CD14-positive monocyte (primary cell): ENCODE data around the gene EYA4. TPM values are rescaled to one million over a fixed set of nuclear protein-coding genes. Genes with fewer than 3 reads are reported as not detected.

ENCODE experiments used
- DNase-seq, 3 donors: peaks; one replicate each; pipeline ENCODE4 v3.0.0-alpha.2; 2011 to 2022
- H2AFZ ChIP-seq: 2 replicates; pipeline ENCODE4 v1.6.0; 2012; ENCODE audit warnings: mild to moderate bottlenecking, low read depth, low read length, inconsistent platforms; ENCODE audit not compliant: insufficient read depth, poor library complexity, severe bottlenecking
- H3K27ac ChIP-seq, 2 donors: 1 replicate in 1 of 2; 2 replicates in 1 of 2; pipeline ENCODE4 v1.5.1; 2012 to 2013; ENCODE audit warnings: low read length in 2 of 2, control low read depth in 1 of 2, inconsistent platforms in 1 of 2, low read depth in 1 of 2, mild to moderate bottlenecking in 1 of 2
- H3K27me3 ChIP-seq, 2 donors: one replicate each; pipeline versions ENCODE4 v1.6.0 to v1.6.1; 2011 to 2013; ENCODE audit warnings: low read length in 2 of 2; ENCODE audit not compliant: control insufficient read depth in 2 of 2, insufficient read depth in 2 of 2
- H3K36me3 ChIP-seq, 2 donors: replicated peaks in 1 of 2; 1 replicate in 1 of 2; 2 replicates in 1 of 2; pipeline versions ENCODE4 v1.5.1 to v1.6.1; 2012 to 2013; ENCODE audit warnings: low read length in 2 of 2, control low read depth in 1 of 2, inconsistent platforms in 1 of 2, mild to moderate bottlenecking in 1 of 2; ENCODE audit not compliant: insufficient read depth in 2 of 2, control insufficient read depth in 1 of 2
- H3K4me1 ChIP-seq, 2 donors: 1 replicate in 1 of 2; 2 replicates in 1 of 2; pipeline versions ENCODE4 v1.5.1 to v1.6.1; 2012 to 2013; ENCODE audit warnings: low read length in 2 of 2, control low read depth in 1 of 2, inconsistent platforms in 1 of 2, mild to moderate bottlenecking in 1 of 2, moderate library complexity in 1 of 2; ENCODE audit not compliant: insufficient read depth in 2 of 2, control insufficient read depth in 1 of 2
- H3K4me2 ChIP-seq: replicated peaks from 2 replicates; pipeline ENCODE3; 2012; ENCODE audit warnings: low read length, moderate library complexity, mild to moderate bottlenecking; ENCODE audit not compliant: poor library complexity, severe bottlenecking; ENCODE audit errors: extremely low read depth
- H3K4me3 ChIP-seq, 3 experiments: fragments of 200-600 bp in 1 of 3; sonication (generic) in 1 of 3; replicated peaks in 1 of 3; 1 replicate in 2 of 3; 2 replicates in 1 of 3; pipeline ENCODE4 v1.5.1; 2011 to 2013; ENCODE audit warnings: low read length in 3 of 3, mild to moderate bottlenecking in 3 of 3, control low read depth in 2 of 3, low read depth in 2 of 3, inconsistent platforms in 1 of 3, moderate library complexity in 1 of 3
- H3K79me2 ChIP-seq: 2 replicates; pipeline ENCODE4 v1.6.0; 2012; ENCODE audit warnings: mild to moderate bottlenecking, control low read depth, inconsistent platforms, low read length, moderate library complexity; ENCODE audit not compliant: insufficient read depth
- H3K9ac ChIP-seq: 2 replicates; pipeline ENCODE4 v1.6.0; 2017; ENCODE audit warnings: low read length, mild to moderate bottlenecking; ENCODE audit not compliant: insufficient read depth, poor library complexity, severe bottlenecking
- H3K9me3 ChIP-seq, 2 donors: replicated peaks in 1 of 2; 1 replicate in 1 of 2; 2 replicates in 1 of 2; pipeline versions ENCODE4 v1.5.1 to v1.6.1; 2012 to 2013; ENCODE audit warnings: low read length in 2 of 2, control low read depth in 1 of 2; ENCODE audit not compliant: control insufficient read depth in 1 of 2, insufficient read depth in 1 of 2
- H4K20me1 ChIP-seq: 2 replicates; pipeline ENCODE4 v1.6.0; 2012; ENCODE audit warnings: mild to moderate bottlenecking, low read length, control low read depth, moderate library complexity; ENCODE audit not compliant: insufficient read depth
- H3K27ac Mint-ChIP-seq, 7 donors: one replicate each; pipeline ENCODE4 v1.8.0; 2020; ENCODE audit warnings: mild to moderate bottlenecking in 7 of 7, mixed read lengths in 7 of 7, moderate library complexity in 6 of 7, inconsistent platforms in 2 of 7
- H3K27me3 Mint-ChIP-seq, 3 donors: one replicate each; pipeline ENCODE4 v1.8.0; 2021 to 2022; ENCODE audit warnings: low read depth in 3 of 3, mild to moderate bottlenecking in 3 of 3, mixed read lengths in 3 of 3, moderate library complexity in 3 of 3, inconsistent platforms in 1 of 3
- H3K36me3 Mint-ChIP-seq, 2 donors: one replicate each; pipeline ENCODE4 v1.8.0; 2020; ENCODE audit warnings: mixed read lengths in 2 of 2, inconsistent platforms in 1 of 2, mild to moderate bottlenecking in 1 of 2
- H3K4me1 Mint-ChIP-seq: one replicate; pipeline ENCODE4 v1.8.0; 2020; ENCODE audit warnings: mild to moderate bottlenecking, mixed read lengths
- H3K4me3 Mint-ChIP-seq, 2 donors: one replicate each; pipeline ENCODE4 v1.8.0; 2020; ENCODE audit warnings: mild to moderate bottlenecking in 2 of 2, mixed read lengths in 2 of 2, moderate library complexity in 1 of 2
- H3K9me3 Mint-ChIP-seq, 7 donors: one replicate each; pipeline ENCODE4 v1.8.0; 2020 to 2022; ENCODE audit warnings: mixed read lengths in 7 of 7, mild to moderate bottlenecking in 6 of 7, moderate library complexity in 6 of 7, inconsistent platforms in 2 of 7
- WGBS: methylation state at CpG from one replicate; pipeline ENCODE4 v1.1.5; 2013; ENCODE audit warnings: missing lambda C conversion rate; ENCODE audit not compliant: insufficient coverage; 5-methylcytosine and 5-hydroxymethylcytosine counted together
- intact Hi-C, 2 donors: fragments of 100-400 bp; cut with micrococcal nuclease; formaldehyde crosslinking; loops; one replicate each; pipeline versions ENCODE4 v1.15.0 to v1.15.1; 2023
- polyA plus RNA-seq, 3 donors: library from polyadenylated mRNA; depleted of rRNA in 1 of 3; unstranded in 2 of 3; stranded (reverse) in 1 of 3; fragments of 300-500 nt in 2 of 3; fragments of >200 nt in 1 of 3; fragmentation: Illumina TruSeq in 2 of 3; gene quantifications; 1 replicate in 2 of 3; 2 replicates in 1 of 3; pipeline ENCODE4 v1.2.3, GENCODE V29; 2012 to 2021
- TF ChIP-seq, protein P1 (sequence below): fragments of 200-600 bp; IDR thresholded peaks from one replicate; pipeline ENCODE4 v1.8.0; 2022; ENCODE audit warnings: antibody characterized with exemption, mild to moderate bottlenecking

The EYA4 gene
- polyA plus RNA-seq, 3 donors, result not detected

DNA sequence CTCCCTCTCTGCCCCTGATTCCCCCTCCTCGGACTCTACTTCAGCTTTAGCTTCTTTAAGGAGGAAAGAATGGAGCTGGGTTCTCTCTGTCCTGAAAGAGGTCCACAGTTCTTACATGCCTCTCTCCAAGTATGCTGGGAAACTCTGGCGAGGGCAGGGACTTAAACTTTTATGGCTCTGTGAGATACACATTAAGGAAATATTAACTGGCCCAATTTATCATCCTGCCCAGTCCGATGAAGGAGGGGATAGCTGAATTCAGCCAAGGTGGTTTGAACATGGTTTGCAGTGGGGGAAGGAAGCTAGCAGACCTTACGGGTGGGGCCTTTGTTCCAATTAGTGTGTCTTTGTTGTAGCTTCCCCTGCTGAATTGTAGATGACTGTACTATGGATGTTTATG, 121.7 kb downstream of the EYA4 start:
- TF ChIP-seq, protein P1, sequence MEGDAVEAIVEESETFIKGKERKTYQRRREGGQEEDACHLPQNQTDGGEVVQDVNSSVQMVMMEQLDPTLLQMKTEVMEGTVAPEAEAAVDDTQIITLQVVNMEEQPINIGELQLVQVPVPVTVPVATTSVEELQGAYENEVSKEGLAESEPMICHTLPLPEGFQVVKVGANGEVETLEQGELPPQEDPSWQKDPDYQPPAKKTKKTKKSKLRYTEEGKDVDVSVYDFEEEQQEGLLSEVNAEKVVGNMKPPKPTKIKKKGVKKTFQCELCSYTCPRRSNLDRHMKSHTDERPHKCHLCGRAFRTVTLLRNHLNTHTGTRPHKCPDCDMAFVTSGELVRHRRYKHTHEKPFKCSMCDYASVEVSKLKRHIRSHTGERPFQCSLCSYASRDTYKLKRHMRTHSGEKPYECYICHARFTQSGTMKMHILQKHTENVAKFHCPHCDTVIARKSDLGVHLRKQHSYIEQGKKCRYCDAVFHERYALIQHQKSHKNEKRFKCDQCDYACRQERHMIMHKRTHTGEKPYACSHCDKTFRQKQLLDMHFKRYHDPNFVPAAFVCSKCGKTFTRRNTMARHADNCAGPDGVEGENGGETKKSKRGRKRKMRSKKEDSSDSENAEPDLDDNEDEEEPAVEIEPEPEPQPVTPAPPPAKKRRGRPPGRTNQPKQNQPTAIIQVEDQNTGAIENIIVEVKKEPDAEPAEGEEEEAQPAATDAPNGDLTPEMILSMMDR, result no peak
- Histone ChIP-seq H3K9me3 (no peaks in the 10 kb centered on the region), H3K27me3 (no peaks in the 10 kb centered on the region), H2AFZ (no peak overlapping the region), H3K4me1 (no peaks in the 10 kb centered on the region), H3K79me2 (no peaks in the 10 kb centered on the region), H3K4me3 (no peak overlapping the region), H3K4me2 (no peak overlapping the region), H3K36me3 (no peaks in the 10 kb centered on the region), H3K27ac (no peak overlapping the region), H3K9ac (no peak overlapping the region), H4K20me1 (no peaks in the 10 kb centered on the region)
- no peaks in the 10 kb centered on the region for H3K4me1 Mint-ChIP-seq
- no peak overlapping the region for H3K27ac Mint-ChIP-seq
- no peak overlapping the region for H3K4me3 Mint-ChIP-seq
- WGBS, result 95% methylated on average over 2 of the region's 4 CpGs
- no peak for DNase-seq
- H3K36me3 Mint-ChIP-seq, result no peaks in the 10 kb centered on the region
- H3K27me3 Mint-ChIP-seq, result no peaks in the 10 kb centered on the region
- intact Hi-C loops, result no loop called here
- H3K9me3 Mint-ChIP-seq, result peaks cover 0 to 5% (median 4%) of the 10 kb centered on the region in 7 donors

- no peak overlapping the region for H3K9ac ChIP-seq
- intact Hi-C loops, result no loop called here
- no peaks in the 10 kb centered on the region for H3K27me3 ChIP-seq
- TF ChIP-seq, protein P1, result no peak
- no peaks in the 10 kb centered on the region for H3K36me3 Mint-ChIP-seq
- H3K27ac Mint-ChIP-seq, result no peak overlapping the region
- no peak for DNase-seq
- H3K9me3 ChIP-seq, result no peaks in the 10 kb centered on the region
- no peaks in the 10 kb centered on the region for H3K4me1 Mint-ChIP-seq
- WGBS, result 94% methylated on average over 3 of the region's 5 CpGs
- H3K27ac ChIP-seq, result no peak overlapping the region
- H3K4me1 ChIP-seq, result no peaks in the 10 kb centered on the region
- H3K79me2 ChIP-seq, result no peaks in the 10 kb centered on the region
- H4K20me1 ChIP-seq, result no peaks in the 10 kb centered on the region
- H3K4me2 ChIP-seq, result no peak overlapping the region
- H3K36me3 ChIP-seq, result no peaks in the 10 kb centered on the region
- no peak overlapping the region for H3K4me3 ChIP-seq
- peaks cover 0 to 2% (median 0%) of the 10 kb centered on the region in 7 donors for H3K9me3 Mint-ChIP-seq
- no peak overlapping the region for H3K4me3 Mint-ChIP-seq
- H2AFZ ChIP-seq, result no peak overlapping the region
- H3K27me3 Mint-ChIP-seq, result no peaks in the 10 kb centered on the region
These were observed 127.5 kb downstream of the EYA4 start for GRCh38 chr6:133368664-133369063.
